GM12873 (cell line): ENCODE measurements around the gene FOXP1.

Experiments used
- CTCF ChIP-seq: IDR thresholded peaks from 2 replicates; pipeline ENCODE4 v1.5.1; 2012; ENCODE audit warnings: low read depth, mild to moderate bottlenecking, moderate library complexity, low read length, control low read depth; ENCODE audit not compliant: insufficient read depth; ENCODE audit errors: missing control alignments

FOXP1 gene

DNA sequence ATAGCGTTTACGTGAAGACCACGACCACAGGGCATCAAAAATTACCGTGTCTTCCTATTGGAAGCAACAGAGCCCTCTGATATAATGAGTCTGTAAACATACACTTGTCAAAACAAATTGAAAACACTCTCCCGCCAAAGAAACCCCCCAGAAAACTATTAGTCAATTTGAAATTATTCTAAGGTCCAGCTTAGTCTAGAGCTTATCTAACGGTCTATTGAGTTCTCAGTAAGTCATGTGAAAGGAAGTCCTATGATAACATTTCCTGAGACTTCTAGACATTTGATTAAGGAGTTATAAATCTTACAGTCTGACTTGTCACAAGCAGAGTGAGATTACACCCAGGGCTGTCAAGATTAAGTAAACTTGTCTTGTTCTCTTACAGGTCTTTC is 356.3 kb downstream of the FOXP1 start:
- TF ChIP-seq CTCF: no peak

GRCh38 chr3:71226565-71227269 is 356.8 kb downstream of the FOXP1 start:
- TF ChIP-seq CTCF: no peak

- no peak for TF ChIP-seq CTCF
These were observed 357.5 kb downstream of the FOXP1 start for GRCh38 chr3:71225951-71226564.

GRCh38 chr3:71225002-71225684 is 358.4 kb downstream of the FOXP1 start:
- TF ChIP-seq CTCF: no peak

DNA sequence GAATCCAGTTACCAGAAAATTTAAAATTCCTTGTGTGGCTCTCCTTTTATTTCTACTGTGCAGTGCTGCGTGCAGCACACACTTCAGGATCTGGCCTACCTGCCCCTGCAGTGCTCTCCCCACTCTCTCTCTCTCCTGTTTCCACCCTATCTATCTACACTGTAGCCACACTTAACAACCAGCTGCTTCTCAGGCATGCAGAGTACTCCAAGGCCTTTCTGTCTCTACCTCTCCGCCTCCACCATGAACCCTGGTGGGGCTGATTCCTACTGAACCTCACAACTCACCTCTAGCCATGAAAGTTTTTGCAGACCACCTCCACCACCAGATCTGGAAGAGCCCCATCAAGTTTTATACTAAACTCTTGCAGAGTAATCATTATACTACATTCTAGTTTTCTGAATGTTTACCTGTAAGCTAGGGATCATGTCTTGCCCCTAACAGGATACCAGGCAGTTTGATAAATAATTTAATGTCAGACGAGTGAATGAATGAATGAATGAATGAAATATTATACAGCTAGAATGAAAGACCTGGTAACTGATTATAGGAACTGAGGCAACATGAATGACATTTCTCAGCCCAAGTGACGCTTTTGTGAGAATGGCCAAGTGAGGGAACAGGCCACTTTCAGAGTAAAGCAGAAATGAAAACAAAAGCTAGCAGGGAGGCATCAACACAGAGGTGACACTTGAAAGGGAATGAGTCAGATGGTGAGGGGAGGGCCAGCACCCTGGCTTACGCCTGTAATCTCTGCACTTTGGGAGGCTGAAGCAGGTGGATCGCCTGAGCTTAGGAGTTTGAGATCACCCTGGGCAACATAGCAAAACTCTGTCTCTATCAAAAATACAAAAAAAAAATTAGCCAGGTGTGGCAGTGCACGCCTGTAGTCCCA is 363.5 kb downstream of the FOXP1 start:
- TF ChIP-seq CTCF: no peak

- TF ChIP-seq CTCF: no peak
These were observed 365.0 kb downstream of the FOXP1 start for GRCh38 chr3:71218508-71218907.

GRCh38 chr3:71217640-71218222 is 365.8 kb downstream of the FOXP1 start:
- no peak for TF ChIP-seq CTCF
